ENCODE data around the gene ARL8B. TPM values are rescaled to one million over a fixed set of nuclear protein-coding genes. Genes with fewer than 3 reads are reported as not detected.
"Not testable (repeated sequence)": the region's sequence is repeated elsewhere in the genome, so short reads cannot be mapped to it uniquely, and the experiment has no call there.

The ARL8B gene
- total RNA-seq, 1 donor from 2014 or later, result 90.6 TPM

DNA sequence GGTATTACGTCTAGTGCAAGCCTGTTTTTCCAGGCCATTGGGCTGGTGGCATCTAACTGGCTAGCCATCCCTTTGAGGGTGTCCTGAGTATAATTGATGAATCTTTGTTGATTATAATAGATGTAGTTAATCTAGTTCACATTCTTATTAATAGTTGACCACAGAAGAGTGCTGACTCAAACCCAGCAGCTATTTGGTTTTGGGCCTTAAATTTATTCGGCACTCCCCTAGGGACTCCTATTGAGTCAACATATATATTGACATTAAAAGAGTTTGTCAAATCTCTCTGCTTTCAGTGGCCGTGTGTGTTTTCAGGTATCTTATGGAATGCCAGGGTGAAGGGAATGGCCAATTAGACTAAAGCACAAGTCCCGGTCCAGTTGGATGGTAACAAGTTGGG, 19.7 kb downstream of the ARL8B start:
- H3K36me3 ChIP-seq, result no peaks in the 10 kb centered on the region
- DNase-seq (no peak), ATAC-seq (no peak)
- H3K9me3 ChIP-seq, result no peaks in the 10 kb centered on the region
- TF ChIP-seq, protein P1, sequence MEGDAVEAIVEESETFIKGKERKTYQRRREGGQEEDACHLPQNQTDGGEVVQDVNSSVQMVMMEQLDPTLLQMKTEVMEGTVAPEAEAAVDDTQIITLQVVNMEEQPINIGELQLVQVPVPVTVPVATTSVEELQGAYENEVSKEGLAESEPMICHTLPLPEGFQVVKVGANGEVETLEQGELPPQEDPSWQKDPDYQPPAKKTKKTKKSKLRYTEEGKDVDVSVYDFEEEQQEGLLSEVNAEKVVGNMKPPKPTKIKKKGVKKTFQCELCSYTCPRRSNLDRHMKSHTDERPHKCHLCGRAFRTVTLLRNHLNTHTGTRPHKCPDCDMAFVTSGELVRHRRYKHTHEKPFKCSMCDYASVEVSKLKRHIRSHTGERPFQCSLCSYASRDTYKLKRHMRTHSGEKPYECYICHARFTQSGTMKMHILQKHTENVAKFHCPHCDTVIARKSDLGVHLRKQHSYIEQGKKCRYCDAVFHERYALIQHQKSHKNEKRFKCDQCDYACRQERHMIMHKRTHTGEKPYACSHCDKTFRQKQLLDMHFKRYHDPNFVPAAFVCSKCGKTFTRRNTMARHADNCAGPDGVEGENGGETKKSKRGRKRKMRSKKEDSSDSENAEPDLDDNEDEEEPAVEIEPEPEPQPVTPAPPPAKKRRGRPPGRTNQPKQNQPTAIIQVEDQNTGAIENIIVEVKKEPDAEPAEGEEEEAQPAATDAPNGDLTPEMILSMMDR (IDR thresholded peaks at IDR 0.05), result no peak
- peaks cover 80% of the 10 kb centered on the region for H3K4me1 ChIP-seq
- H3K27ac ChIP-seq, result no peak overlapping the region
- H3K4me3 ChIP-seq, result no peak overlapping the region
- H3K27me3 ChIP-seq (ENCODE audit: low read depth), result no peaks in the 10 kb centered on the region
- intact Hi-C loops (cut with DNase I), result no loop called here

DNA sequence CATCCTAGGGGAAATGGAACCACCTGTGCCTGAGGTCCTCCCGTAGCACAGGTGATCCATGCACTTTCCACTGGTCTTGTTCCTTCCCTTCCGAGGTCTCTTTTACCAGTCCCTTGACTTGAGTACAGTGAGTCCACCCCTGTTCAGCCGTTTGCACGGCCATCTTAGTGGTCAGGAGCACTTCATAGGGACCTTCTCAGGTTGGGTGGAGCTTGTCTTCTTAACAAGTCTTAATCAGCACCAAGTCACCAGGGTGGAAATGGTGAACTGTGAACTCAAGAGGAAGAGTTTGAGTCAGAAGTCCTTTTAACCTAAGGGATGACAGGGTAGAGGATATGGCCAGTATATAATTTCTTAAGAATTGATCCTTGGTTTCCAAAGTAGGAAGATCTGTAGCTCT, 21.4 kb downstream of the ARL8B start:
- intact Hi-C loops (cut with DNase I), result no loop called here
- no peaks in the 10 kb centered on the region for H3K9me3 ChIP-seq
- H3K27ac ChIP-seq, result no peak overlapping the region
- no peaks in the 10 kb centered on the region for H3K36me3 ChIP-seq
- no peak for ATAC-seq
- peaks cover 64% of the 10 kb centered on the region for H3K4me1 ChIP-seq
- H3K27me3 ChIP-seq (ENCODE audit: low read depth), result no peaks in the 10 kb centered on the region
- TF ChIP-seq, protein P1 (IDR thresholded peaks at IDR 0.05), result no peak
- H3K4me3 ChIP-seq, result no peak overlapping the region
- no peak for DNase-seq

DNA sequence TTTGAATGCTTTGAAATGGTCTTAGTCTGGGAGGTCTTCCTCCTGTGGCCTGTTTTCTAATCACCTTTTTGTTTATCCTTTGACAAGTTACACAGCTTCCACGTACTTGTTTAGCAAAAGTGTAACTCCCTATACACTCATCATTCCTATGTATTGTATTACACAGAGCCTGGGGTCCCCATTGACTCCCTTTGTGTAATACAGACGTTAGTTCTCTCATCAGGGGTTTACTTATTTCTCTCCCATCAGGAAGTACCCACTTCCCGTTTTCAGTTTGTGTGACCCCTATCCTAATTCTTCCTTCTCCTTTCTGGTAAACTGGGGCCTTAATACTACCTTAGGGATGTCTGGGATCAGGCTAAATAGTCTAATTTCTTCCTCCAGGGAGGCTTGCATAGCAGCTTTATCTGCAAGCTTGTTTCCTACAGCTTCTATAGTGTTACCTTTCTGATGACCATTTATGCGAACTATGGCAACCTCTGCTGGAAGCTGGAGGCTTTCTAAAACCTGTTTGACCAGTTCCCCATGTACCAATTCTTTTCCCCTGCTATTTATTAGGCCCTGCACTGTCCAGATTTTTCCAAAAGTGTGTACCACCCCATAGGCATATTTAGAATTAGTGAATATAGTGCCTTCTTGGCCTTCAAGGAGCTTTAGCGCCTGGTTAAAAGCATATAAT, 22.4 kb downstream of the ARL8B start:
- Histone ChIP-seq H3K4me3 (no peak overlapping the region), H3K9me3 (no peaks in the 10 kb centered on the region), H3K36me3 (no peaks in the 10 kb centered on the region), H3K4me1 (peaks cover 59% of the 10 kb centered on the region), H3K27ac (no peak overlapping the region), H3K27me3 (ENCODE audit: low read depth) (no peaks in the 10 kb centered on the region)
- intact Hi-C loops (cut with DNase I), result no loop called here
- no peak for DNase-seq
- peak; percentile 60 to 68 for ATAC-seq
- TF ChIP-seq, protein P1 (IDR thresholded peaks at IDR 0.05), result no peak

DNA sequence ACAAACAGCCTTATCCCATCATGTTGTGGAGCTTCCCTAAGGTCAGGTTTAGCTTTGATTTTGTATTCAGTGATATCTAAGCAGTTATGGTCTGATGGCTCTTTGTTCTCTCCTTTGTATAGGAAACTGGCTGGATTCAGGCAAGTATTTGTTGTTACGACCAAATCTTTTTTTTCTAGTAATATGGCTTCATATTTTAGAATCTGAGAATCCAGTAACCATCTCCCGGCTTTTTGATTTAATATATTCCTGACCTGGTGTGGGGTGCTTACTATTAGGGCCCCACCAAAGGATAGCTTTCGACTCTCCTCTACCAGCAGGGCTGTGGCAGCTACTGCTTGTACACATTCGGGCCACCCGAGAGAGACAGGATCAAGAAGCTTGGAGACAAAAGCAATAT, 23.0 kb downstream of the ARL8B start:
- no peak for DNase-seq
- ATAC-seq, result no peak
- Histone ChIP-seq H3K27me3 (ENCODE audit: low read depth) (no peaks in the 10 kb centered on the region), H3K36me3 (no peaks in the 10 kb centered on the region), H3K9me3 (no peaks in the 10 kb centered on the region), H3K4me3 (no peak overlapping the region), H3K4me1 (peaks cover 52% of the 10 kb centered on the region), H3K27ac (no peak overlapping the region)
- intact Hi-C loops (cut with DNase I), result no loop called here
- TF ChIP-seq, protein P1 (IDR thresholded peaks at IDR 0.05), result no peak

DNA sequence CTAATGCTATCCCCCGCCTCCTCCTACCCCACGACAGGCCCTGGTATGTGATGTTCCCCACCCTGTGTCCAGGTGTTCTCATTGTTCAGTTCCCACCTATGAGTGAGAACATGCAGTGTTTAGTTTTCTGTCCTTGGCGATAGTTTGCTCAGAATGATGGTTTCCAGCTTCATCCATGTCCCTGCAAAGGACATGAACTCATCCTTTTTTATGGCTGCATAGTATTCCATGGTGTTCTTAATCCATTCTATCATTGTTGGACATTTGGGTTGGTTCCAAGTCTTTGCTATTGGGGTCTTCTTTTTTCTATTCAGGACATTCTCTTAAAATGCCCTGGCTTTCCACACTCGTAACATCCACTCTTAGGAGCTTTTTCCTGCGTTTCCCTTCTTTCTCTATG, 25.1 kb downstream of the ARL8B start:
- H3K9me3 ChIP-seq, DNase-seq: not testable (repeated sequence)

DNA sequence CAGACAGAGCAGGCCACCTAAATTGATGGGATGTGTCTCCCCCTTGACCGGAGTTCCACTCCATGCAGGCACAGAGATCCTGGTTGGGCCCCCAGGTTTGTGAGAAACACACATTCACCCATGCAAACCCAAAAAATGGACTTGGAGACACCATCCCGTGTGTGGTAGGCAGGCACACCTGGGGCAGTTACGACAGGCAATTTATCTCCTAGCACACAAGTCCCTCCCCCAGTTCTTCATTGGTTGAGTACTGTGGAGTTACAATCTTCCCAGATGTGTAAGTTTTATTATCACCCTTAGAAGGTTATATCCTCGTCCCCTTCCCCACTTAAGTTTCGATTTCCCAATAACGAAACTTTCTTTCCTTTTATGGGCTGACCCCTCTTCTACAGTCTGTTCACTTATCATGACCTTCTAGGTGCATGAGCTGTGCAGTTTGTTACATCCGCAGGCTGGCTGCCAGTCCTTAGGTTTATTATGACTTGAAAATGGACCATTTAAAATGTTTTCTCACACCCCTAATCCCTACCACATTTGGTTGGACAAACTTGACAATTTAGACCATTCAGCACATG, 27.3 kb downstream of the ARL8B start:
- no peaks in the 10 kb centered on the region for H3K27me3 ChIP-seq (ENCODE audit: low read depth)
- no peak overlapping the region for H3K4me3 ChIP-seq
- peaks cover 32% of the 10 kb centered on the region for H3K4me1 ChIP-seq
- intact Hi-C loops (cut with DNase I), result no loop called here
- ATAC-seq (no peak), DNase-seq (no peak)
- no peaks in the 10 kb centered on the region for H3K9me3 ChIP-seq
- H3K36me3 ChIP-seq, result no peaks in the 10 kb centered on the region
- TF ChIP-seq, protein P1 (IDR thresholded peaks at IDR 0.05), result no peak
- H3K27ac ChIP-seq, result peak overlapping the region; percentile 13

More for the DNA sequence above, 25.1 kb downstream of the ARL8B start:
- H3K27ac ChIP-seq; intact Hi-C loops (cut with DNase I); H3K27me3 ChIP-seq (ENCODE audit: low read depth); H3K4me3 ChIP-seq; H3K36me3 ChIP-seq; ATAC-seq: not testable (repeated sequence)
- peaks cover 41% of the 10 kb centered on the region for H3K4me1 ChIP-seq
